ENCODE results near the gene SDSL.

GRCh38 chr12:113407931-113408600 is 14.1 kb upstream of the SDSL start:
- TF ChIP-seq CTCF (optimal IDR thresholded peaks at IDR 0.05 in 1 of 3, IDR thresholded peaks at IDR 0.05 in 1 of 3, conservative IDR thresholded peaks at IDR 0.05 in 1 of 3; ENCODE audit: extremely low read depth in 1 of 3, insufficient read depth in 2 of 3, low read length in 3 of 3) (no peak), EZH2 (IDR thresholded peaks at IDR 0.05; ENCODE audit: low read length) (no peak)
